OCI-LY1 (cell line): Measurements from ENCODE around the gene WIZ.

Source experiments
- EZH2 ChIP-seq: fragments of 200-600 bp; sonication (generic), shearing (Covaris generic); IDR thresholded peaks from 2 replicates; pipeline ENCODE4 v1.8.0; 2017; ENCODE audit warnings: borderline replicate concordance, mixed run types, mild to moderate bottlenecking, antibody characterized with exemption, low read length, moderate library complexity, mixed read lengths
- TF ChIP-seq, protein P1 (sequence below): fragments of 200-600 bp; sonication (generic), shearing (Covaris generic); IDR thresholded peaks from 2 replicates; pipeline ENCODE4 v1.5.1; 2017; ENCODE audit warnings: mild to moderate bottlenecking, antibody characterized with exemption, low read length, moderate library complexity, mixed read lengths

- TF ChIP-seq, protein P1, sequence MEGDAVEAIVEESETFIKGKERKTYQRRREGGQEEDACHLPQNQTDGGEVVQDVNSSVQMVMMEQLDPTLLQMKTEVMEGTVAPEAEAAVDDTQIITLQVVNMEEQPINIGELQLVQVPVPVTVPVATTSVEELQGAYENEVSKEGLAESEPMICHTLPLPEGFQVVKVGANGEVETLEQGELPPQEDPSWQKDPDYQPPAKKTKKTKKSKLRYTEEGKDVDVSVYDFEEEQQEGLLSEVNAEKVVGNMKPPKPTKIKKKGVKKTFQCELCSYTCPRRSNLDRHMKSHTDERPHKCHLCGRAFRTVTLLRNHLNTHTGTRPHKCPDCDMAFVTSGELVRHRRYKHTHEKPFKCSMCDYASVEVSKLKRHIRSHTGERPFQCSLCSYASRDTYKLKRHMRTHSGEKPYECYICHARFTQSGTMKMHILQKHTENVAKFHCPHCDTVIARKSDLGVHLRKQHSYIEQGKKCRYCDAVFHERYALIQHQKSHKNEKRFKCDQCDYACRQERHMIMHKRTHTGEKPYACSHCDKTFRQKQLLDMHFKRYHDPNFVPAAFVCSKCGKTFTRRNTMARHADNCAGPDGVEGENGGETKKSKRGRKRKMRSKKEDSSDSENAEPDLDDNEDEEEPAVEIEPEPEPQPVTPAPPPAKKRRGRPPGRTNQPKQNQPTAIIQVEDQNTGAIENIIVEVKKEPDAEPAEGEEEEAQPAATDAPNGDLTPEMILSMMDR = no peak
- TF ChIP-seq EZH2 = no peak
Observed at GRCh38 chr19:15455996-15456395, 6.2 kb upstream of the WIZ start.
